Measurements from ENCODE around the gene CCL13.

DNA sequence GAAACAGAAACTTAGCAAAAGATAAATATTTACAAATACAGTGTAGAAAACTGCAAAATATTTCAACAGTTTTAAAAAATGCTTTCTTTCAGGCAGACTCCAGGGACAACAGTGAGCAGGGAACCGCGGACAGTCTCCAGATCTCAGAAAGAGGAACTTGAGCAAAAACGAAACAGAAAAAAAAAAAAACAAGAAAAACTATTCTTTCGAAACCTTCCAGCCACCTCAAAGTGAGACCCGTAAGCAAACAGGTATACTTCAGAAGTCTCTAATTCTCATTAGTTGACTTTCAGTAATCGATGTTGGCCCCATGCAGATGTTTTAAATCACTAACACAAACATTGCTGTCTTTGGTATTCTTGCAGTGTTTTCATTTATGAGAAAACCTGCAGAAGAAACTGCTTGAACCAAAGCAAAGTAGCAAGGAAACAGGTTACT is 22.4 kb downstream of the CCL13 start:
- TF ChIP-seq POLR2A (IDR thresholded peaks at IDR 0.05) (no peak), CTCF (IDR thresholded peaks at IDR 0.05) (no peak)

Measured in adrenal gland (tissue), 5 donors.